ENCODE results near the gene SLC12A4. TPM values are rescaled to one million over a fixed set of nuclear protein-coding genes. Genes with fewer than 3 reads are reported as not detected.
"Not testable (repeated sequence)": the region's sequence is repeated elsewhere in the genome, so short reads cannot be mapped to it uniquely, and the experiment has no call there.

Gene SLC12A4
- total RNA-seq, 2 donors from 2014 or later: 12.0 to 16.9 TPM

GRCh38 chr16:67945392-67945933 is 23.0 kb downstream of the SLC12A4 start:
- intact Hi-C loops (cut with DNase I, micrococcal nuclease): no loop called here
- DNase-seq: no peak
- ATAC-seq: no peak

- DNase-seq: no peak
- intact Hi-C loops (cut with DNase I, micrococcal nuclease): no loop called here
- ATAC-seq: no peak
Observed at GRCh38 chr16:67944690-67945391, 23.6 kb downstream of the SLC12A4 start.

- intact Hi-C loops (cut with DNase I, micrococcal nuclease): no loop called here
- DNase-seq: peak; percentile 44 to 72
Observed at GRCh38 chr16:67943619-67944504, 24.6 kb downstream of the SLC12A4 start, which contains the start of gene LCAT. Gene LCAT (minus strand): TSS chr16:67944120. CDS start chr16:67944101, 19 bp downstream.

GRCh38 chr16:67943256-67943618 is 25.2 kb downstream of the SLC12A4 start:
- ATAC-seq (no peak), DNase-seq (no peak)
- intact Hi-C loops (cut with DNase I, micrococcal nuclease): no loop called here

More at GRCh38 chr16:67943619-67944504, 24.6 kb downstream of the SLC12A4 start, which contains the start of gene LCAT:
- peak; percentile 35 for ATAC-seq

GRCh38 chr16:67942510-67943255 is 25.8 kb downstream of the SLC12A4 start:
- DNase-seq (no peak), ATAC-seq (peak; percentile 4)
- intact Hi-C loops (cut with DNase I, micrococcal nuclease): no loop called here

- ATAC-seq (peak; percentile 60), DNase-seq (peak in 1 of 2 donors; percentile 38)
- intact Hi-C loops (cut with DNase I, micrococcal nuclease): no loop called here
Observed at GRCh38 chr16:67942200-67942509, 26.3 kb downstream of the SLC12A4 start.

- DNase-seq (no peak), ATAC-seq (no peak)
- intact Hi-C loops (cut with DNase I, micrococcal nuclease): no loop called here
Observed at GRCh38 chr16:67941469-67942199, 26.8 kb downstream of the SLC12A4 start.

GRCh38 chr16:67940446-67941089 is 27.9 kb downstream of the SLC12A4 start:
- no peak for ATAC-seq
- no peak for DNase-seq
- intact Hi-C loops (cut with DNase I, micrococcal nuclease): no loop called here

- intact Hi-C loops (cut with DNase I, micrococcal nuclease): no loop called here
- peak; percentile 56 to 82 for DNase-seq
Observed at GRCh38 chr16:67939507-67940445, 28.7 kb downstream of the SLC12A4 start.

GRCh38 chr16:67937713-67938112 is 30.7 kb downstream of the SLC12A4 start:
- DNase-seq; intact Hi-C loops (cut with DNase I, micrococcal nuclease): not testable (repeated sequence)

More at GRCh38 chr16:67939507-67940445, 28.7 kb downstream of the SLC12A4 start:
- ATAC-seq: no peak

GRCh38 chr16:67936880-67937605 is 31.4 kb downstream of the SLC12A4 start:
- DNase-seq: peak in 1 of 2 donors; percentile 83
- peak; percentile 2 for ATAC-seq
- intact Hi-C loops (cut with DNase I, micrococcal nuclease): no loop called here

More at GRCh38 chr16:67937713-67938112, 30.7 kb downstream of the SLC12A4 start:
- not testable (repeated sequence) for ATAC-seq

- DNase-seq: peak in 1 of 2 donors; percentile 80
- intact Hi-C loops (cut with DNase I, micrococcal nuclease): no loop called here
- ATAC-seq: peak; percentile 62
Observed at GRCh38 chr16:67936124-67936879, 32.1 kb downstream of the SLC12A4 start, which contains the start of gene PSMB10. Gene PSMB10 (minus strand): TSS chr16:67936850. CDS start chr16:67936749, 101 bp downstream.

- DNase-seq: peak; percentile 97 to 98
- intact Hi-C loops (cut with DNase I, micrococcal nuclease): no loop called here
Observed at GRCh38 chr16:67935402-67936123, 32.9 kb downstream of the SLC12A4 start.

GRCh38 chr16:67935101-67935401 is 33.4 kb downstream of the SLC12A4 start:
- DNase-seq (no peak), ATAC-seq (no peak)
- intact Hi-C loops (cut with DNase I, micrococcal nuclease): no loop called here

More at GRCh38 chr16:67935402-67936123, 32.9 kb downstream of the SLC12A4 start:
- ATAC-seq: peak; percentile 88

Measured in left colon (tissue), 2 donors.